Neural cell (in vitro differentiated cells): ENCODE results near the gene IGFBP2. TPM values are rescaled to one million over a fixed set of nuclear protein-coding genes. Genes with fewer than 3 reads are reported as not detected.

ENCODE experiments used
- H2AFZ ChIP-seq: fragments of 200-600, 300-800 bp; sonication (generic), shearing (Covaris generic); 2 replicates; pipeline ENCODE4 v1.6.0; 2014; ENCODE audit warnings: low read depth, mild to moderate bottlenecking, antibody characterized with exemption, low read length, moderate library complexity
- H3F3A ChIP-seq: fragments of 200-600 bp; shearing (Covaris generic); 2 replicates; pipeline ENCODE4 v1.6.1; 2016; ENCODE audit warnings: mild to moderate bottlenecking, moderate library complexity, mixed read lengths, antibody characterized with exemption, low read length; ENCODE audit not compliant: insufficient read depth, poor library complexity, severe bottlenecking
- H3K27ac ChIP-seq: fragments of 200-600, 300-800 bp; sonication (generic), shearing (Covaris generic); 2 replicates; pipeline ENCODE4 v1.5.1; 2014; ENCODE audit warnings: mild to moderate bottlenecking, low read length, moderate library complexity
- H3K27me3 ChIP-seq: fragments of 300-800, 200-600 bp; sonication (generic), shearing (Covaris generic); 2 replicates; pipeline ENCODE4 v1.6.0; 2014; ENCODE audit warnings: mild to moderate bottlenecking, low read depth, low read length, moderate library complexity; ENCODE audit not compliant: insufficient read depth
- H3K36me3 ChIP-seq: fragments of 300-800, 200-600 bp; sonication (generic), shearing (Covaris generic); 2 replicates; pipeline ENCODE4 v1.5.1; 2014; ENCODE audit warnings: mild to moderate bottlenecking, antibody characterized with exemption, low read length, moderate library complexity; ENCODE audit not compliant: insufficient read depth
- H3K4me2 ChIP-seq: fragments of 300-800, 200-600 bp; sonication (generic), shearing (Covaris generic); 2 replicates; pipeline ENCODE4 v1.6.0; 2014; ENCODE audit warnings: mild to moderate bottlenecking, low read length
- H3K4me3 ChIP-seq: fragments of 300-800, 200-600 bp; sonication (generic), shearing (Covaris generic); 2 replicates; pipeline ENCODE4 v1.5.1; 2014; ENCODE audit warnings: mild to moderate bottlenecking, low read length, moderate library complexity
- H3K79me2 ChIP-seq: fragments of 200-600 bp; shearing (Covaris generic); replicated peaks from 2 replicates; pipeline ENCODE4 v1.6.0; 2014; ENCODE audit warnings: mild to moderate bottlenecking, low read length, moderate library complexity; ENCODE audit not compliant: insufficient read depth
- H3K9ac ChIP-seq: fragments of 300-800, 200-600 bp; sonication (generic), shearing (Covaris generic); 2 replicates; pipeline ENCODE4 v1.6.1; 2016; ENCODE audit warnings: mild to moderate bottlenecking, low read length, mixed read lengths
- H3K9me2 ChIP-seq: fragments of 200-600 bp; shearing (Covaris generic); 2 replicates; pipeline ENCODE4 v1.6.1; 2016; ENCODE audit warnings: mild to moderate bottlenecking, low read length, mixed read lengths; ENCODE audit not compliant: insufficient read depth
- H3K9me3 ChIP-seq: fragments of 200-600, 300-800 bp; sonication (generic), shearing (Covaris generic); 2 replicates; pipeline ENCODE4 v1.6.1; 2016; ENCODE audit warnings: mild to moderate bottlenecking, mixed run types, low read length, moderate library complexity, mixed read lengths
- H4K20me1 ChIP-seq: fragments of 200-600 bp; shearing (Covaris generic); 2 replicates; pipeline ENCODE4 v1.6.1; 2016; ENCODE audit warnings: mild to moderate bottlenecking, mixed run types; ENCODE audit not compliant: insufficient read depth
- EP300 ChIP-seq: fragments of 450-650 bp; conservative IDR thresholded peaks from 2 replicates; pipeline ENCODE4 v1.6.1; 2014; ENCODE audit warnings: antibody characterized with exemption, mild to moderate bottlenecking, moderate library complexity; ENCODE audit not compliant: poor library complexity, severe bottlenecking
- EZH2 ChIP-seq: fragments of 200-600, 300-800 bp; shearing (Covaris generic), sonication (generic); IDR thresholded peaks from 2 replicates; pipeline ENCODE4 v1.6.1; 2014; ENCODE audit warnings: antibody characterized with exemption, low read length, borderline replicate concordance, mild to moderate bottlenecking; ENCODE audit not compliant: insufficient read depth, poor library complexity, severe bottlenecking
- MXI1 ChIP-seq: fragments of 450-650 bp; conservative IDR thresholded peaks from 2 replicates; pipeline ENCODE4 v1.6.1; 2014; ENCODE audit warnings: antibody characterized with exemption, mild to moderate bottlenecking; ENCODE audit not compliant: poor library complexity, severe bottlenecking
- POLR2AphosphoS5 ChIP-seq: IDR thresholded peaks from 2 replicates; pipeline ENCODE4 v1.6.1; 2012
- RAD21 ChIP-seq: fragments of 450-650 bp; conservative IDR thresholded peaks from 2 replicates; pipeline ENCODE4 v1.6.1; 2014; ENCODE audit warnings: antibody characterized with exemption, mild to moderate bottlenecking, moderate library complexity
- SMC3 ChIP-seq: fragments of 450-650 bp; conservative IDR thresholded peaks from 2 replicates; pipeline ENCODE4 v1.6.1; 2014; ENCODE audit warnings: antibody characterized with exemption, mild to moderate bottlenecking, moderate library complexity; ENCODE audit not compliant: poor library complexity
- TAF1 ChIP-seq: IDR thresholded peaks from 2 replicates; pipeline ENCODE4 v1.6.1; 2012; ENCODE audit warnings: low read depth
- polyA plus RNA-seq: library from polyadenylated mRNA; depleted of rRNA; stranded (reverse); fragments of >200 nt; gene quantifications from 2 replicates; pipeline ENCODE4 v1.2.3, GENCODE V29; 2014
- TF ChIP-seq, protein P1 (sequence below): fragments of 450-650 bp; IDR thresholded peaks from 2 replicates; pipeline ENCODE4 v1.5.1; 2014; ENCODE audit warnings: antibody characterized with exemption, mild to moderate bottlenecking, moderate library complexity; ENCODE audit not compliant: poor library complexity, severe bottlenecking
- TF ChIP-seq, protein P2 (sequence below): IDR thresholded peaks from 2 replicates; pipeline ENCODE4 v1.6.1; 2012; ENCODE audit warnings: borderline replicate concordance

Gene IGFBP2
- polyA plus RNA-seq, 1 donor from 2014 or later, result 150 TPM

DNA sequence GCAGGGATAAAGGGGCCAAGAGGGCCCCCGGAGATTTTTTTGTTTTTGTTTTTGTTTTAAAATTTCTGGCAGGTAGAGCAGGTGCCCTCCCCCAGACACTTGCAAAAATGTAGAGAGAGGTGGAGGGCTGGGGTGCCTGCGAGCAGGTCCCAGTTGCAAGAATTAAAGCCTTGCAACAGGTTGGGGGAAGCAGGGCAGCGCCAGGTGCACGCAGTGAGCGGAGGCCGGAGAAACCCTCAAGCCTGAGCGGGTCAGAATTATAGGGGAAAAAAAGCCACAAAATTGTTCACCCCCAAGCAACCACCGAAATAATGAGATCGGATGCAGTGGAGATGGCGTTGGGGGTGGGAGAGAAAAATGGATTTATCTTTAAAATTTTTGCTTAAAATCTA lies 61.6 kb downstream of the IGFBP2 start:
- Histone ChIP-seq H3F3A (peaks cover 8% of the 10 kb centered on the region), H2AFZ (no peak overlapping the region)

DNA sequence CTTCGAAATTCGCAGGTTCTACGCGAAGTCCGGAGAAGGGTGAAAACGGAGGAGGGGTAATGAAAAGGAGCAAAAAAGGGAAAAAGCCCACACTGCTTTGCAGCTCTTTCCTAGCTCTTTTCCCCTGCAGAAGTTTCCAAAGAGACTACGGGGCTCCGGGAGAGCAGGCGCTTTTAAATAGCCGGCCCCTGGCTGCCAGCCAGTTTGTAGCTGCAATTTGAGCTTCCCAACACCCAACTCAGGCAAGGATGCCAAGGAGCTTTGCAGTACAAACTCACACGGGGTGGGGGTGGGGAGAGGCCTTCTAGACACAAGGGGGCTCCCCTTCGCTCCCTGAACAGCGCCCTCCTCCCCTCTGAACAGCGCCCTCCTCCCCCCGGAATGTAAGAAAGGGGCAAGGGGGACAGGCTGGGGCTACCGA lies 62.2 kb downstream of the IGFBP2 start, which contains the start of gene IGFBP5:
IGFBP5 (minus strand) TSS at position 149 of the 421 bp plus-strand sequence. CDS start 774 bp downstream, outside the sequence.
- Histone ChIP-seq H3K4me2 (peak within 1 kb of the TSS; percentile 79), H3K4me3 (peak within 1 kb of the TSS; percentile 79), H3F3A (peaks cover 8% of the 10 kb centered on the region), H3K9me2 (no peaks in the 10 kb centered on the region), H3K9ac (peak within 1 kb of the TSS; percentile 59), H4K20me1 (no peaks in the 10 kb centered on the region), H3K9me3 (no peaks in the 10 kb centered on the region), H2AFZ (peak within 1 kb of the TSS; percentile 34), H3K36me3 (no peaks in the 10 kb centered on the region), H3K27me3 (peaks cover 22% of the 10 kb centered on the region), H3K79me2 (no peaks in the 10 kb centered on the region), H3K27ac (no peak within 1 kb of the TSS)
- TF ChIP-seq, protein P1, sequence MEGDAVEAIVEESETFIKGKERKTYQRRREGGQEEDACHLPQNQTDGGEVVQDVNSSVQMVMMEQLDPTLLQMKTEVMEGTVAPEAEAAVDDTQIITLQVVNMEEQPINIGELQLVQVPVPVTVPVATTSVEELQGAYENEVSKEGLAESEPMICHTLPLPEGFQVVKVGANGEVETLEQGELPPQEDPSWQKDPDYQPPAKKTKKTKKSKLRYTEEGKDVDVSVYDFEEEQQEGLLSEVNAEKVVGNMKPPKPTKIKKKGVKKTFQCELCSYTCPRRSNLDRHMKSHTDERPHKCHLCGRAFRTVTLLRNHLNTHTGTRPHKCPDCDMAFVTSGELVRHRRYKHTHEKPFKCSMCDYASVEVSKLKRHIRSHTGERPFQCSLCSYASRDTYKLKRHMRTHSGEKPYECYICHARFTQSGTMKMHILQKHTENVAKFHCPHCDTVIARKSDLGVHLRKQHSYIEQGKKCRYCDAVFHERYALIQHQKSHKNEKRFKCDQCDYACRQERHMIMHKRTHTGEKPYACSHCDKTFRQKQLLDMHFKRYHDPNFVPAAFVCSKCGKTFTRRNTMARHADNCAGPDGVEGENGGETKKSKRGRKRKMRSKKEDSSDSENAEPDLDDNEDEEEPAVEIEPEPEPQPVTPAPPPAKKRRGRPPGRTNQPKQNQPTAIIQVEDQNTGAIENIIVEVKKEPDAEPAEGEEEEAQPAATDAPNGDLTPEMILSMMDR, result peak; percentile 24
- TF ChIP-seq TAF1 (no peak), EP300 (no peak)

More for the DNA sequence above, 61.6 kb downstream of the IGFBP2 start:
- H3K27me3 ChIP-seq, result peaks cover 22% of the 10 kb centered on the region
- peak overlapping the region; percentile 59 for H3K9ac ChIP-seq
- H3K9me2 ChIP-seq, result no peaks in the 10 kb centered on the region
- H3K9me3 ChIP-seq, result no peaks in the 10 kb centered on the region
- H3K27ac ChIP-seq, result no peak overlapping the region
- no peak for TF ChIP-seq MXI1
- no peak for TF ChIP-seq EP300
- no peak for TF ChIP-seq EZH2
- no peak for TF ChIP-seq TAF1
- TF ChIP-seq RAD21, result no peak
- TF ChIP-seq, protein P2, sequence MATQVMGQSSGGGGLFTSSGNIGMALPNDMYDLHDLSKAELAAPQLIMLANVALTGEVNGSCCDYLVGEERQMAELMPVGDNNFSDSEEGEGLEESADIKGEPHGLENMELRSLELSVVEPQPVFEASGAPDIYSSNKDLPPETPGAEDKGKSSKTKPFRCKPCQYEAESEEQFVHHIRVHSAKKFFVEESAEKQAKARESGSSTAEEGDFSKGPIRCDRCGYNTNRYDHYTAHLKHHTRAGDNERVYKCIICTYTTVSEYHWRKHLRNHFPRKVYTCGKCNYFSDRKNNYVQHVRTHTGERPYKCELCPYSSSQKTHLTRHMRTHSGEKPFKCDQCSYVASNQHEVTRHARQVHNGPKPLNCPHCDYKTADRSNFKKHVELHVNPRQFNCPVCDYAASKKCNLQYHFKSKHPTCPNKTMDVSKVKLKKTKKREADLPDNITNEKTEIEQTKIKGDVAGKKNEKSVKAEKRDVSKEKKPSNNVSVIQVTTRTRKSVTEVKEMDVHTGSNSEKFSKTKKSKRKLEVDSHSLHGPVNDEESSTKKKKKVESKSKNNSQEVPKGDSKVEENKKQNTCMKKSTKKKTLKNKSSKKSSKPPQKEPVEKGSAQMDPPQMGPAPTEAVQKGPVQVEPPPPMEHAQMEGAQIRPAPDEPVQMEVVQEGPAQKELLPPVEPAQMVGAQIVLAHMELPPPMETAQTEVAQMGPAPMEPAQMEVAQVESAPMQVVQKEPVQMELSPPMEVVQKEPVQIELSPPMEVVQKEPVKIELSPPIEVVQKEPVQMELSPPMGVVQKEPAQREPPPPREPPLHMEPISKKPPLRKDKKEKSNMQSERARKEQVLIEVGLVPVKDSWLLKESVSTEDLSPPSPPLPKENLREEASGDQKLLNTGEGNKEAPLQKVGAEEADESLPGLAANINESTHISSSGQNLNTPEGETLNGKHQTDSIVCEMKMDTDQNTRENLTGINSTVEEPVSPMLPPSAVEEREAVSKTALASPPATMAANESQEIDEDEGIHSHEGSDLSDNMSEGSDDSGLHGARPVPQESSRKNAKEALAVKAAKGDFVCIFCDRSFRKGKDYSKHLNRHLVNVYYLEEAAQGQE, result no peak
- no peak for TF ChIP-seq POLR2AphosphoS5
- no peak for TF ChIP-seq SMC3
- TF ChIP-seq, protein P1, result no peak
- H3K36me3 ChIP-seq, result no peaks in the 10 kb centered on the region
- peak overlapping the region; percentile 79 for H3K4me3 ChIP-seq
- H4K20me1 ChIP-seq, result no peaks in the 10 kb centered on the region
- H3K79me2 ChIP-seq, result no peaks in the 10 kb centered on the region
- H3K4me2 ChIP-seq, result peak overlapping the region; percentile 79
